Smooth muscle cell (in vitro differentiated cells): ENCODE results near the gene FNDC3B. TPM values are rescaled to one million over a fixed set of nuclear protein-coding genes. Genes with fewer than 3 reads are reported as not detected.
A peak's percentile ranks its signal among the peaks of the same experiment; 100 is the strongest.

ENCODE experiments used
- DNase-seq: peaks from one replicate; lab custom pipeline; 2025; ENCODE audit not compliant: unreplicated experiment; lab: John Stamatoyannopoulos, UW
- H2AFZ ChIP-seq: fragments of 200-600 bp; sonication (generic); 2 replicates; pipeline ENCODE4 v1.6.0; 2016; ENCODE audit warnings: antibody characterized with exemption, low read depth, mild to moderate bottlenecking
- H3F3A ChIP-seq: fragments of 200-600 bp; sonication (generic); 2 replicates; pipeline ENCODE4 v1.6.0; 2017; ENCODE audit warnings: antibody characterized with exemption, low read depth
- H3K27ac ChIP-seq: fragments of 200-600 bp; sonication (generic); 2 replicates; pipeline ENCODE4 v1.5.1; 2016; ENCODE audit warnings: low read depth, mild to moderate bottlenecking
- H3K27me3 ChIP-seq: fragments of 200-600 bp; sonication (generic); 2 replicates; pipeline ENCODE4 v1.6.1; 2016; ENCODE audit warnings: low read depth, mild to moderate bottlenecking
- H3K36me3 ChIP-seq: fragments of 200-600 bp; sonication (generic); 2 replicates; pipeline ENCODE4 v1.5.1; 2016; ENCODE audit warnings: low read depth
- H3K4me1 ChIP-seq: fragments of 200-600 bp; sonication (generic); 2 replicates; pipeline ENCODE4 v1.5.1; 2016; ENCODE audit warnings: low read depth
- H3K4me2 ChIP-seq: fragments of 200-600 bp; sonication (generic); 2 replicates; pipeline ENCODE4 v1.6.0; 2016; ENCODE audit warnings: mild to moderate bottlenecking
- H3K4me3 ChIP-seq: fragments of 200-600 bp; sonication (generic); 2 replicates; pipeline ENCODE4 v1.5.1; 2016; ENCODE audit warnings: mild to moderate bottlenecking
- H3K79me2 ChIP-seq: fragments of 200-600 bp; sonication (generic); 2 replicates; pipeline ENCODE4 v1.6.0; 2016; ENCODE audit warnings: low read depth, mild to moderate bottlenecking
- H3K9ac ChIP-seq: fragments of 200-600 bp; sonication (generic); 2 replicates; pipeline ENCODE4 v1.6.0; 2016; ENCODE audit warnings: low read depth
- H3K9me3 ChIP-seq: fragments of 200-600 bp; sonication (generic); replicated peaks from 2 replicates; pipeline ENCODE4 v1.5.1; 2016; ENCODE audit warnings: low read depth
- H4K20me1 ChIP-seq: fragments of 200-600 bp; sonication (generic); 2 replicates; pipeline ENCODE4 v1.6.0; 2016; ENCODE audit warnings: low read depth
- CTCF ChIP-seq: fragments of 200-600 bp; sonication (generic); IDR thresholded peaks from 2 replicates; pipeline ENCODE4 v1.5.1; 2017; ENCODE audit warnings: borderline replicate concordance, mild to moderate bottlenecking, antibody characterized with exemption; ENCODE audit not compliant: insufficient read depth, poor library complexity, severe bottlenecking
- WGBS: methylation state at CpG from one replicate; pipeline ENCODE4 v1.1.7; 2016; ENCODE audit warnings: low lambda C conversion rate; 5-methylcytosine and 5-hydroxymethylcytosine counted together
- polyA plus RNA-seq: library from polyadenylated mRNA; unstranded; fragments of >200 nt; fragmentation: Nextera tagmentation; extraction: Ambion mirVana; gene quantifications from 2 replicates; pipeline ENCODE4 v1.2.1, GENCODE V29; 2016
- total RNA-seq: library from RNA; depleted of rRNA; stranded (reverse); fragments of >200 nt; gene quantifications from 2 replicates; pipeline ENCODE4 v1.2.3, GENCODE V29; 2014

The FNDC3B gene
- total and polyA plus RNA-seq, 2 experiments from 2014 or later: 149 to 294 TPM

GRCh38 chr3:172057624-172058327 lies 18.4 kb downstream of the FNDC3B start:
- Histone ChIP-seq H4K20me1 (peaks cover 100% of the 10 kb centered on the region), H3K27me3 (no peaks in the 10 kb centered on the region), H3K4me3 (no peak overlapping the region), H2AFZ (no peak overlapping the region), H3K9me3 (no peaks in the 10 kb centered on the region), H3F3A (peaks cover 59% of the 10 kb centered on the region), H3K27ac (peak overlapping the region; percentile 89), H3K79me2 (peaks cover 99% of the 10 kb centered on the region), H3K36me3 (peaks cover 4% of the 10 kb centered on the region), H3K4me2 (peak overlapping the region; percentile 38), H3K9ac (peak overlapping the region; percentile 3), H3K4me1 (peaks cover 41% of the 10 kb centered on the region)
- no peak for TF ChIP-seq CTCF
- WGBS: 63% methylated on average over 3 of the region's 3 CpGs
- DNase-seq: no peak

GRCh38 chr3:172059532-172059931 lies 20.2 kb downstream of the FNDC3B start:
- peaks cover 48% of the 10 kb centered on the region for H3F3A ChIP-seq
- no peaks in the 10 kb centered on the region for H3K27me3 ChIP-seq
- no peak for TF ChIP-seq CTCF
- peak overlapping the region; percentile 35 for H3K4me2 ChIP-seq
- DNase-seq: no peak
- H4K20me1 ChIP-seq: peaks cover 100% of the 10 kb centered on the region
- WGBS: 95% methylated on average over 3 of the region's 3 CpGs
- no peak overlapping the region for H3K9ac ChIP-seq
- no peaks in the 10 kb centered on the region for H3K9me3 ChIP-seq
- no peaks in the 10 kb centered on the region for H3K36me3 ChIP-seq
- H3K4me1 ChIP-seq: peaks cover 40% of the 10 kb centered on the region
- H3K79me2 ChIP-seq: peaks cover 99% of the 10 kb centered on the region
- H2AFZ ChIP-seq: no peak overlapping the region
- peak overlapping the region; percentile 89 for H3K27ac ChIP-seq
- H3K4me3 ChIP-seq: no peak overlapping the region

GRCh38 chr3:172060234-172060633 lies 20.9 kb downstream of the FNDC3B start:
- H3K9ac ChIP-seq: no peak overlapping the region
- H3K27ac ChIP-seq: peak overlapping the region; percentile 89
- peaks cover 99% of the 10 kb centered on the region for H3K79me2 ChIP-seq
- no peak for TF ChIP-seq CTCF
- 89% methylated on average over 1 of the region's 1 CpG for WGBS
- H2AFZ ChIP-seq: no peak overlapping the region
- peak overlapping the region; percentile 29 for H3K4me2 ChIP-seq
- H3K4me1 ChIP-seq: peaks cover 33% of the 10 kb centered on the region
- H3K9me3 ChIP-seq: no peaks in the 10 kb centered on the region
- peaks cover 41% of the 10 kb centered on the region for H3F3A ChIP-seq
- no peak overlapping the region for H3K4me3 ChIP-seq
- peaks cover 100% of the 10 kb centered on the region for H4K20me1 ChIP-seq
- no peak for DNase-seq
- no peaks in the 10 kb centered on the region for H3K36me3 ChIP-seq
- no peaks in the 10 kb centered on the region for H3K27me3 ChIP-seq

- no peak for TF ChIP-seq CTCF
- Histone ChIP-seq H3K9ac (no peak overlapping the region), H3K27ac (peak overlapping the region; percentile 89), H3K36me3 (no peaks in the 10 kb centered on the region), H4K20me1 (peaks cover 100% of the 10 kb centered on the region), H3K79me2 (peaks cover 100% of the 10 kb centered on the region), H3K4me2 (peak overlapping the region; percentile 46), H3F3A (peaks cover 37% of the 10 kb centered on the region), H2AFZ (no peak overlapping the region), H3K9me3 (no peaks in the 10 kb centered on the region), H3K27me3 (no peaks in the 10 kb centered on the region), H3K4me3 (peak overlapping the region; percentile 13), H3K4me1 (peaks cover 38% of the 10 kb centered on the region)
- no peak for DNase-seq
- WGBS: 64% methylated on average over 4 of the region's 4 CpGs
Observed at GRCh38 chr3:172061724-172062184, 22.4 kb downstream of the FNDC3B start.
